Measurements from ENCODE around the gene LGR6.
"Not testable (repeated sequence)": the region's sequence is repeated elsewhere in the genome, so short reads cannot be mapped to it uniquely, and the experiment has no call there.

The LGR6 gene

GRCh38 chr1:202348005-202348508 lies 154.5 kb downstream of the LGR6 start:
- DNase-seq, result no peak

GRCh38 chr1:202348509-202349205 lies 155.1 kb downstream of the LGR6 start, which contains the start of gene PPP1R12B:
PPP1R12B (plus strand) TSS chr1:202348699; CDS start chr1:202348852, 153 bp downstream.
- DNase-seq, result peak; percentile 99

- peak; percentile 18 for DNase-seq
Observed at GRCh38 chr1:202349206-202349928, 155.8 kb downstream of the LGR6 start.

GRCh38 chr1:202351725-202352124 lies 158.1 kb downstream of the LGR6 start:
- peak; percentile 17 for DNase-seq

GRCh38 chr1:202352583-202353197 lies 159.1 kb downstream of the LGR6 start:
- DNase-seq, result not testable (repeated sequence)

GRCh38 chr1:202355944-202356553 lies 162.4 kb downstream of the LGR6 start:
- DNase-seq, result no peak

- DNase-seq, result no peak
Observed at GRCh38 chr1:202357506-202357905, 163.9 kb downstream of the LGR6 start.

- DNase-seq, result no peak
Observed at GRCh38 chr1:202361224-202361623, 167.6 kb downstream of the LGR6 start.

GRCh38 chr1:202361701-202362100 lies 168.1 kb downstream of the LGR6 start:
- DNase-seq, result no peak

GRCh38 chr1:202362212-202362611 lies 168.6 kb downstream of the LGR6 start:
- DNase-seq, result no peak

GRCh38 chr1:202365092-202365815 lies 171.7 kb downstream of the LGR6 start:
- peak; percentile 55 for DNase-seq

- DNase-seq, result peak; percentile 66
Observed at GRCh38 chr1:202367271-202367670, 173.7 kb downstream of the LGR6 start.

Measured in fibroblast of skin of abdomen (primary cell).